HG02588 (cell line): ENCODE results near the gene TDP2.
"Not testable (repeated sequence)": the region's sequence is repeated elsewhere in the genome, so short reads cannot be mapped to it uniquely, and the experiment has no call there.

Experiments
- ATAC-seq: cut with Tn5 transposase; IDR thresholded peaks from one replicate; pipeline ENCODE4 v1.9.1; 2021; ENCODE audit warnings: mild to moderate bottlenecking, moderate library complexity; ENCODE audit not compliant: unreplicated experiment

The TDP2 gene, protein sequence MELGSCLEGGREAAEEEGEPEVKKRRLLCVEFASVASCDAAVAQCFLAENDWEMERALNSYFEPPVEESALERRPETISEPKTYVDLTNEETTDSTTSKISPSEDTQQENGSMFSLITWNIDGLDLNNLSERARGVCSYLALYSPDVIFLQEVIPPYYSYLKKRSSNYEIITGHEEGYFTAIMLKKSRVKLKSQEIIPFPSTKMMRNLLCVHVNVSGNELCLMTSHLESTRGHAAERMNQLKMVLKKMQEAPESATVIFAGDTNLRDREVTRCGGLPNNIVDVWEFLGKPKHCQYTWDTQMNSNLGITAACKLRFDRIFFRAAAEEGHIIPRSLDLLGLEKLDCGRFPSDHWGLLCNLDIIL

DNA sequence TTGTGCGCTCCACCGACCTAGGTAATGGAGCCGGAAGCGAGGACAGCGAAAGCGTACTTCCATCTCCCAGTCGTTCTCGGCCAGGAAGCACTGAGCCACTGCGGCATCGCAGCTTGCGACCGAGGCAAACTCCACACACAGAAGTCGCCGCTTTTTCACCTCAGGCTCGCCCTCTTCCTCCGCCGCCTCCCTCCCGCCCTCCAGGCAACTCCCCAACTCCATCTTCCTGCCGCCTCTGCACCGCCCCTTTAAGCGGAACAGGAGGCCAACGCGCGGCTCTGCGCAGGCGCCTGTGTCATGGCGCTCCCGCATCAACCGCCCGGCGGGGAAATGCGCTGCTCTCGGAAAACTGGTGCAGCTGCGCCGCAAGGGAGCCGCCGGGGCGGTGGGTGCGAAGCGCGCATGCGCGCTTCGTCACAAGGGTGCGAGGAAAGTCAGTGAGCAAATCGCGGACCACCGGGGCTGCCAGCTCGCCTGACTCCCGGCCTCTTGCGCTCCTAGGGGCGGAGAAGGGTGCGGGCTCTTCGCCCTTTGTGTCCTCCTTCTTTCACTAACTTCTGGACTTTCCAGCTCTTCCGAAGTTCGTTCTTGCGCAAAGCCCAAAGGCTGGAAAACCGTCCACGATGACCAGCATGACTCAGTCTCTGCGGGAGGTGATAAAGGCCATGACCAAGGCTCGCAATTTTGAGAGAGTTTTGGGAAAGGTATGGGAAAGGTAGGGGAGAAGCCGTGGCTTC, at the start of gene TDP2, which contains the start of gene ACOT13:
Gene TDP2, minus strand, starts transcription at position 259 of the 737 bp plus-strand sequence. Its CDS starts 37 bp downstream, at position 222.
Gene ACOT13, plus strand, starts transcription at position 437 of the 737 bp plus-strand sequence. Its CDS starts 187 bp downstream, at position 624.
- ATAC-seq, result peak; percentile 96

DNA sequence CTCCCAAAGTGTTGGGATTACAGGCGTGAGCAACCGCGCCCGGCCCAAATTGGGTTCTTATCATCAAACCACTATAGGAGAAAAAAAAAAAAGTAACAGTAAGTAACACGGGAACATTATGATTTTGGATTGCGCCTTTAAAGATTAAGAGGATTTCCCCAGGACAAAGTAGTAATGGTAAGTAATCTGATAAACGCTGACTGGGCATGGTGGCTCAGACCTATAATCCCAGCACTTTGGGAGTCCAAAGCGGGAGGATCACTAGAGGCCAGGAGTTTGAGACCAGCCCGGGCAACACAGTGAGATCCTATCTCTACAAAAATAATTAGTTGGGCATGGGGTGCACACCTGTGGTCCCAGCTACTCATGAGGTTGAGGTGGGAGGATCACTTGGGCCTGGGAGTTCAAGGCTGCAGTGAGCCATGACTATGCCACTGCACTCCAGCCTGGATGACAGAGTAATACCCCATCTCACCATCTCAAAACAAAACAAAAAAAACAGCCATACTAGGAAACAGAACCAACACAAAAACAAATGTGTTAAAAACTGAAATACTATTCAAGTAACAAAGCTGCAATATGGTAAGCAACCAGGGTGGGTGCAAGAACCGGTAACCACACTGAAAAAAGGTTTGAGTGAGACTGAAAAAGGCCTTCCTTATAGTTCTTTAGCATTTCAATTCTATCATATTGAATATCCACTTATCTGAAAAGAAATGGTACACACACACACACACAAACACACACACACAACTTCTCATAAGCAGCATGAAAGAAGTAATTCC, 44.0 kb upstream of the TDP2 start:
- ATAC-seq, result no peak

DNA sequence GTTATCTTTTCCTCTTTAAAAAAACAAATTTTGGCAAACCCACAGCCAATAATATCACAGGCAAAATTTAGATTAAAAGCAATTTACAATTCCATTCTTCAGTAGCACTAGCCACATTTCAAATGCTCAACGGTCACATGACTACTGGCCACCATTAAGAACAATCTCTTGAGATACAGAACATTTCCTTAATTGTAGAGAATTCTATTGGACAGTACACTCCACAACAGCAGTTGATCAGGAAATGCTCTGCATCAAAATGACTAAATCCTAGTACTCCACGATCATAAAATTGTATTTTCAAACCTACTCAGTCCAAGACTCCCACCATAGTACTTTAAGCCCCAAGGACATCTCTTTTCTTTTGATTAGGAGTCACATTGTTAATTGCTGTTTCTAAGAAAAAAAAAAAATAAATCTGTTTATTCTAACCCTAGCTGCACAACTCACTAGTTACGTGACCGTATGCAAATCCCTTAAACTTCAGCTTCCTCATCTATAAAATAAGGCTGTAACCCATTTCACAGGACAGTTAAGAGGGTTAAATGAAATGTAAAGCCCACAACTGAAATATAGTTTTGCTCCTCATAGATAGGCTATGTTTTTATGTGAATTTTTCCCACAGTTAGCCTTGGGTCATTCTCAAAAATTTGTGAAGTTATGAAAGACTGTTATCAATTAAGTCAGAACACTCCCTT, 42.5 kb upstream of the TDP2 start:
- no peak for ATAC-seq

DNA sequence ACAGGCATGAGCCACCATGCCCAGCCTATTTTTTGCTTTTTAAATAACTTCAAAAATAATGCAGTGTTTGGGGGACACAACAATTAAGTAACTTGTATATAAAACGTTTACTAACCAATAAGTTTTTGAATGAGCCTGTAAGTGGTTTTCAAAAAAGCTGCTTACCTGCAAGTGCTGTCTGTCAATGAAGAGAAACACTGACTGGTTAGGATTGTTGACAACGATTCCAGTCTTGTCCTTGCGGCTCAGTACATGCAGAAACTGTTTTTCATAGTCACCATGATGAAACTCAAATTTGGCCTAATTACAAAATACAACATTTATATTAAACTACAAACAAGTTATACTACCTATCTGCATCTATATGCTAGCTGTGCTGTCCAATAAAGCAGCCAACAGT, 41.9 kb upstream of the TDP2 start:
- no peak for ATAC-seq

DNA sequence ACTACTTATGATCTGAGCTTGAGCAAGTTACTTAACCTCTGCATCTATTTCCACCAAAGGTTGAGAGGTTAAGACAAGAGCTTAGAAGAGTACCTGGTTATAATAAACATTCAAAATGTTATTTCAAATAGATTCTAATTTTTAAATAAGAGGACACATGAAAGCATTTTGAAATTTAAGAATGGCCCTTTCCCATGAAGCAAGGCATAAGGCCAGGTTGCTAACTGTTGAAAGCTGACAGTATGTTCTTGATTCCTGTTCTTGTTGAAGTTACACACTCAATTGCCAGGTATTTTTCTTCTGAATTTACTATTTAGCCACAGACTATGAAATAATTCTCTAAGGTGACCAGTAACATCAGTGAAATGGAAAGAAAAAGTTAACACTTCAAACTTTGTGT, 37.8 kb upstream of the TDP2 start:
- no peak for ATAC-seq

DNA sequence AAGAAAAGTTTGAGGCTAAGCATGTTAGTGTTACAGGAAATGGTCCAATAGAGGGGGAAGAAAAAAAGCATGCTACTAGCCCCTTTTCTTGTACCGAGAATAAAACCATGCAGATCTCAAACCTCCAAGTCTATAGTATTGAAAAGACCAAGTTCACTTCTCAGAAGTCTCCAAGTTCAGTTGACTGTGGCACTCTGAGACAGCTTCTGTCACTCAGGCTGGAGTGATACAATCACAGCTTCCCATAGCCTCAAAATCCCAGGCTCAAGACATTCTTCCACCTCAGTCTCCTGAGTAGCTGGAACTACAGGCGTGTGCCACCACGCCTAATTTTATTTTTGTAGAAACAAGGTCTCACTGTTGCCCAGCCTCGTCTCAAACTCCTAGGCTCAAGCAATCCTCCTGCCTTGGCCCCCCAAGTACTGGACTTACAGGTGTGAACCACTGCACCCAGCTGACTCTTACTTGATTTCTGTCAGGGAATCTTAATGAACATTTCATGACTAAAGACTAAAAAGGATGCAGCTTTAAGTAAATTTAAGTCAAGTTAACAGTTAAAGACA, 36.1 kb upstream of the TDP2 start:
- ATAC-seq, result no peak

DNA sequence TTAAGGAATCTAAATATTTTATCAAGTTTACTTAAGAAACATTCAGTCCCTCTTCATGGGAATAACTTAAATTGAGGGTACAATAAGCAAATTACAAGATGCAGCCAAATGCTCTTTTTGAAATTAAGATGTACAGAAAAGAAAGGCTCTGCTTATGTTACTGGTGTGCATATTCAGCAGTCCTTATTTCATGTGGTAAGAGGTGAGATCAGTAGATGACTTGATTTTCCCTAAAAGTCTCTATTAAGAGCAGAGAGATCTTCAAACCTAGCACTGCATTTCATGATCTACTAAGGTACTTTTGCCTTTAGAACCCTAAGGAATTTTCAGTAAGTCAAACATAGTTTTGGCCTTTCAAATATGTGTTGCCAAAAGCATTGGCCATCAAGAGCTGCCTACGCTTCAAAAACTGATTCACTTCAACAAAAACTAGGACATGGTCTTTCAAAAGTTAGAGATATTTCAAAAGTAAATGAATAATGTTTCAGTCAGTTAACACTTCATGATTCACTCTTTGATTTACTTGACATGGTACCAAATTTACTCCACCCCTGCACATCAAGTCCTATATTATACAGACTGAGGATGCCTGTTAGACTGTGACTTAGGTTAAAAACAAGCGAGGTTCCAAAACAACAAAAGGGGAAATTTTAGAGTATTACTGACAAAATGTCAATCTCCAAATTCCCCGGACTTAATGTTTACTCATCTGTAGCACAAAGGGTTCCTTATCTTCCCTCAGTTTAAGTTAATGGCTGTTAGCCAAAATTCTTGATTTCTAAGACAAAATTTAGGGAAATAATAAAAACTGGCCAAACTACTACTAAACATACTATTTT, 33.0 kb upstream of the TDP2 start:
- no peak for ATAC-seq

DNA sequence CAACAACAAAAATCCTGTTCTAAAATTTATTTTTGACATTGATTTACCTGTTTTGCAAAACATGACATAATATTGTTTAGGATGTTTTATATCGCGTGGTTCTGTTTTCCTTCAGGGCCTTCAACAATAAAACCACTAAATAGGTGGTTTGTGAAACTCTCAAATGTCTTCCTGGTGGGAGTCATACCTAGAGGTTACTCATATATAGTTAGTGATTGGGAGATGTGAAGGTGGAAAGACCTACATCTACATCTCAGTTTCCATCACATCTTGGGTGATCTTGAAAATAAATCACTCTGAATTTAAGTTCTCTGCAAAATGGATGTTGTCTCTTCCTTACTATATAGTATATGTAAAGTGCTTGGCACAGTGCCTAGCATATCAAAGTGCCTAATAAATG, 29.4 kb upstream of the TDP2 start:
- no peak for ATAC-seq

DNA sequence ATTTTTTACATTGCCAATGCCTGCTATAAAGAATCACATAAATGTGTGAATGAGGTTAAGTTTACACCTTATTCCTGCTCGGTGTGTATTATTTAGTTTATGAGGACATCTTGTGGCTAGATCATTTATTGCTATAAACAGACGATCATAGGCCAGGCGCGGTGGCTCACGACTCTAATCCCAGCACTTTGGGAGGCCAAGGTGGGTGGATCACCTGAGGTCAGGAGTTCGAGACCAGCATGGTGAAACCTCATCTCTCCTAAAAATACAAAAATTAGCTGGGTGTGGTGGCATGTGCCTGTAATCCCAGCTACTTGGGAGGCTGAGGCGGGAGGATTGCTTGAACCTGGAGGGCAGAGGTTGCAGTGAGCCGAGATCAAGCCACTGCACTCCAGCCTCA, 28.9 kb upstream of the TDP2 start:
- not testable (repeated sequence) for ATAC-seq

DNA sequence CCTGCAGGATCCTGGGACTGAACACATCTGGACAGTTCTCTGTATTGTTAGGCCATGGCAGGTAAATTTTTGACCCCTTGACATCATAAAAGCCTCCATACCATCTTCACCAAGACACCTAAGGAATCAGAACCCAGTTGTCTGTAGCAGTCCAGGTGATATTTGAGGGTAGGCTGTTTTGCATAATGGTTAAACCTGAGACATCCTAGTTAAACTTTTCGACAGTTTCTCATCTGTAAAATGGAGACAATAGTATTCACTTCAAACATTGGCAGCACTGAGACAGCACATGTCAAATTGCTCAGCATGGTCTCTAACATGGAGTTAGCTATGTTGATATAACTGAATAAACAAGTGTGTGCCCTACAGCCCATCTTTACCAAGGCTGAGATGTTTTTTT, 27.5 kb upstream of the TDP2 start:
- ATAC-seq, result no peak

DNA sequence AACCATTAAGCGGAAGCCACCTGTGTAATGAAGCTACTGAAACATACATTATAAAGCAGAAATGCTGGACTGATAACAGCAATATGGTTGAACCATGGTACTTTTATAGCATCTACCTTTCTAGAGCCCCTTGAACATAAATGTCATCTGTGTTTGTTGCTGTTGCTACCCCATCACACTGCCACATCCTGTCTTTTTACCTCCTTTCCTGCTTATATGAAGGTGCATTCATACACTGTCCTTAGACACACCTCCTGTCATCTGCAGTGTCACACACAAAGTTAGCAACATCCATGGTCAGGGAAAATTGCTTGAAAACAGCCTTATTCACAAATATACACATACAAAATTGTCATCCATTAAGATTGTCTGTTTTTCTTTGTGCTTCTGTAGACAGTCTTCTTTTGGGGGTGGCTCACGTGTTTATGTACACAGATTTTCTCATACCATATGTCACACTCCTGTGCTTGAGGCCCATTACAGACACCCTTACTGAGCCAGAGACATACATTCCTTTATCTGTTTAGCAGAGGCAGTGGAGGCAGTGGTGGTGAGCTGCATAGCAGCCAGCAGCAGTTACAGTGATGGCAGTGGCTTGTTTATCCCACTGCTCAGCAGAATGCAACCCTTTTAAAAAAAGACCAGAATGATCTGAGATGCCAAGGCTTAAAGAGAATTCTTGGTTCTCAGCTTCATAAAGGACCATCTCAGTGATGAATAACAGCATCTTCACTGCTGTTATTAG, 26.3 kb upstream of the TDP2 start:
- no peak for ATAC-seq

DNA sequence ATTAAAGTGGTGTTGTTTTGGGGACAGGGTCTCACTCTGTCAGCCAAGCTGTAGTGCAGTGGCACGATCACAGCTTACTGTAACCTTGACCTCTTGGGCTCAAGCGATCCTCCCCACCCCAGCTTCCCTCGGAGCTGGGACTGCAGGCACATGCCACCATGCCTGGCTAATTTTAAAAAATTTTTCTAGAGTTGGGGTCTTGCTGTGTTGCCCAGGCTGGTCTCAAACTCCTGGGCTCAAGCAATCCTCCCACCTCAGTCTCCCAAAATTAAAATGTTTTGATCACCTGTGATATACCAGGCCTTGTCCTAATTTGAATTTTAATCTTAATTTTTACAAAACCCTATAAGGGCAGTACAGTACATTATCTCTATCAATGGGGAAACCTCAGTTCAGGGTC, 25.7 kb upstream of the TDP2 start:
- no peak for ATAC-seq

DNA sequence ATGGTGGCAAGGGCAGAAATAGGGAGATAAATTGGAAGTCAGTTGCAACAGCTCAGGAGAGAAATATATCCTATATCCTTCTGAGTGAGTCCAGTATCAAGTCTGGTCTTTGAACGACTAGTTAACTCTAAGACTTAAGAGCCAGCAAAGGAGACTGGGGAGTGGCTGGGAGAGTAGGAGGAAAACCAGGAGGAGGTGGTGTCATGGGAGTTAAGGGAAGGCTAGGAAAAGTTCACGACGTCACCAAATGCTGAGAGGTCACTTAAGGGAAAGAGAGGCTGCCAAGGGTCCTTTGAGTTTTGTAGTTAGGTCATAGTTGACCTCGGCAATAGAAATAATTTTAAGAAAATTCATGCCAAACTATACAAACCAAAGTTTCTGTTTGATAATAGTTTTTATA, 25.3 kb upstream of the TDP2 start:
- ATAC-seq, result no peak

DNA sequence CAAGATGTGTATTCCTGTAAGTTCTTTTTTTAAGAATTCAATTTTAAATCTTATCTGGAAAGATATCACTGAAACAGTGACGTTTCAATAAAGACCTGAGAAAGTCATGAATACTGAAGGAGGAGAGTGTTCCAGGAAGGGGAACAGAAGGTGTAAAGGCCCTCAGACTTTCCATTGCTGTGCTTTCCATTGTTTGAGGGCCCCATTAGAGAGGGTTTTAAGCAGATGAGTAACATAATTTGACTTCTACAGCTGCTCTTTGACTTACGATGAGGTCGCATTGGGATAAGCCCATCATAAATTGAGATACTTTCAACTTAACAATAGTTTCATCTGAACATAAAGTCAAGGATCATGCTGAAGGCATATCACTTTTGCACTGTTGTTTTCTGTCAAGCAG, 24.9 kb upstream of the TDP2 start:
- no peak for ATAC-seq

DNA sequence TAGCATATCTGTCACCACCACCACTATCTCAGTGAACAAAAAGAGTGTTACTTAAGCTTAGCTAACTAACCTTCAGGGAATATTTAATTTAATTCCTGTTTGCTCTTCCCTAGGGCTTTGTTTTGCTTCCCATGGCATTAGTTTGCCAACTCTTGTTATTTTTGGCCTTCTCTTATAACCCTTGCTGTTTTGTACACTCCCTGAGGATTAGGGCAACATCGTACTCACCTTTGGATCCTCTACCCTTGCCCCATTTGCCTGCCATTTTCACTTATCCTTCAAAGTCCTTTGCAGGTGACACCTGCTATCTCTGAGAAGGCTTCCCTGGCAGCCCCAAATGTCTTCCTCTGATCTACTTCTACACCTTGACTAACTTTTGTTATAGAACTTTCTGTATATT, 23.9 kb upstream of the TDP2 start:
- no peak for ATAC-seq

DNA sequence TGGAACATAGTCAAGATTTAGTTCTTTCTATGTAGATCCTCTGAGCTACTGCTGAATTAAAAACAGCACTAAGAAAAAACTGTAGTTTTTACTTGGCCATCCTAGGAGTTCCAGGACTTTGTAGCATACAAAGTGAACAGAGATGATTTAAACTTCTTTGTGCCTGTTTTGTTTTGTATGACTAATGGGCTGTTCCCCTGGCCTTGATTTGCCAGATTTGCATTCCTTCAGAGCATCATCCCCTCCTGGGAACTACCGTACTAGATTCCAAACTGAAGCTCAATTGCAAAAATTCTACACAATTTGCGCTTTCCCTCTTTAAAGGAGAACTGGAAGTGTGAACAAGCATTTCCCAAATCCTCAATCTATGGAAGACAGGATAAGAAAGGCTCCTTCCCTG, 23.3 kb upstream of the TDP2 start:
- ATAC-seq, result no peak

DNA sequence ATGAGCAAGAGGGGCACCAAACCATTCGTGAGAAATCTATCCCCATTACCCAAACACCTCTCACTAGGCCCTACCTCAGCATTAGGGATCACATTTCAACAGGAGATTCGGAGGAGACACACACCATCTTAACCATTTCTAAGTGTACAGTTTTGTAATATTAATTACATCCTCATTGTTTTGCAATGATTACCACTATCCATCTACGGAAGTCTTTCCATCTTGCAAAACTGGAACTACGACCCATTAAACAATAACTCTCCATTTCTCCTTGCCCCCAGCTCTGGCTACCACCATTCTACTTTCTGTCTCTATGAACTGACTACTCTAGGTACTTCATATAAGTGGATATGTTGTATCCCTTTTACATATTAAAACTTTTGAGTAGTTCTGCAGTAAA, 20.2 kb upstream of the TDP2 start:
- no peak for ATAC-seq

DNA sequence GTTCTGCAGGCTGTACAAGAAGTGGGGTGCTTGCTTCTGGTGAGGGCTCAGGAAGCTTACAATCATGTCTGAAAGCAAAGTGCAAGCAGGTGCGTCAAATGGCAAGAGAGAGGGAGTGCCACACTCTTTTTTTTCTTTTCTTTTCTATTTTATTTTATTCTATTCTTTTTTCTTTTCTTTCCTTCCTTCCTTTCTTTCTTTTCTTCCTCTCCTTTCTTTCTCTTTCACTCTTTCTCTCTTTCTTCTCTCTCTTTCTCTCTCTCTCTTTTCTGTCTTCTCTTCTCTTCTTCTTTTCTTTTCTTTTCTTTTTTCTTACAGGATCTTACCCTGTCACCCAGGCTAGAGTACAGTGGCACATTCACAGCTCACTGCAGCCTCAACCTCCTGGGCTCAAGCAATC, 19.7 kb upstream of the TDP2 start:
- ATAC-seq, result no peak
